Esophagus squamous epithelium (tissue), 5 donors: ENCODE data around the gene NHERF2. TPM values are rescaled to one million over a fixed set of nuclear protein-coding genes. Genes with fewer than 3 reads are reported as not detected.
"Not testable (repeated sequence)": the region's sequence is repeated elsewhere in the genome, so short reads cannot be mapped to it uniquely, and the experiment has no call there.

Experiments
- DNase-seq: peaks from one replicate; lab custom pipeline; 2025; lab: John Stamatoyannopoulos, UW
- H3K27ac ChIP-seq, 4 donors: fragments of 200-600 bp; sonication (generic); one replicate each; pipeline ENCODE4 v1.5.1; 2016 to 2019; ENCODE audit warnings: mild to moderate bottlenecking in 1 of 4
- H3K27me3 ChIP-seq, 4 donors: fragments of 200-600 bp; sonication (generic); 1 replicate in 3 of 4; 2 replicates in 1 of 4; pipeline versions ENCODE4 v1.5.1 to v1.6.0; 2017 to 2021; ENCODE audit warnings: antibody characterized with exemption in 1 of 4
- H3K36me3 ChIP-seq, 3 donors: fragments of 200-600 bp; sonication (generic); one replicate each; pipeline ENCODE4 v1.5.1; 2016 to 2019
- H3K4me1 ChIP-seq, 3 donors: fragments of 200-600 bp; sonication (generic); one replicate each; pipeline ENCODE4 v1.5.1; 2017 to 2019
- H3K4me3 ChIP-seq, 4 donors: fragments of 200-600 bp; sonication (generic); 1 replicate in 3 of 4; 2 replicates in 1 of 4; pipeline ENCODE4 v1.5.1; 2016 to 2019; ENCODE audit warnings: mild to moderate bottlenecking in 2 of 4, moderate library complexity in 1 of 4
- H3K9me3 ChIP-seq, 3 donors: fragments of 200-600 bp; sonication (generic); one replicate each; pipeline ENCODE4 v1.5.1; 2016 to 2019
- CTCF ChIP-seq, 6 experiments: fragments of 450-650 bp in 4 of 6; fragments of 200-600 bp in 2 of 6; sonication (generic) in 2 of 6; IDR thresholded peaks; one replicate each; pipeline ENCODE4 v1.5.1; 2016 to 2019; ENCODE audit warnings: antibody characterized with exemption in 6 of 6, mild to moderate bottlenecking in 4 of 6, moderate library complexity in 4 of 6
- POLR2A ChIP-seq, 4 donors: fragments of 450-650 bp; IDR thresholded peaks; one replicate each; pipeline ENCODE4 v1.6.1; 2017; ENCODE audit warnings: antibody characterized with exemption in 4 of 4, mild to moderate bottlenecking in 4 of 4, moderate library complexity in 3 of 4
- WGBS, 2 donors: methylation state at CpG; one replicate each; pipeline ENCODE4 v1.1.5; 2018; 5-methylcytosine and 5-hydroxymethylcytosine counted together
- intact Hi-C: fragments of 100-400 bp; cut with DNase I; formaldehyde crosslinking; loops from one replicate; pipeline ENCODE4 v1.15.0; 2022
- total RNA-seq, 4 donors: library from RNA; depleted of rRNA; stranded (reverse); fragments of >200 nt; gene quantifications; one replicate each; pipeline ENCODE4 v1.1.0, GENCODE V29; 2016
- donor health status: DM: yes; HTN: yes; CAD: no.

The NHERF2 gene
- total RNA-seq, 4 donors from 2014 or later: 11.6 to 31.7 (median 16.5) TPM

- intact Hi-C loops: no loop called here
- no peak for DNase-seq
- Histone ChIP-seq H3K4me1 (peaks cover 36 to 95% (median 50%) of the 10 kb centered on the region in 3 donors), H3K27ac (peak overlapping the region in 3 of 4 donors; percentile 32 to 89 (median 60)), H3K9me3 (no peaks in the 10 kb centered on the region), H3K27me3 (peaks cover 0 to 6% (median 0%) of the 10 kb centered on the region in 4 donors), H3K36me3 (peaks cover 0 to 6% (median 0%) of the 10 kb centered on the region in 3 donors), H3K4me3 (peak overlapping the region in 2 of 4 donors; percentile 16 to 70)
- 70 to 100% methylated on average over 2 of the region's 11 CpGs for WGBS, 2 donors
- no peak for TF ChIP-seq CTCF (IDR thresholded peaks at IDR 0.05)
- no peak for TF ChIP-seq POLR2A (IDR thresholded peaks at IDR 0.05)
These were observed 3.3 kb downstream of the NHERF2 start for GRCh38 chr16:2030036-2030435.

GRCh38 chr16:2031081-2031577 lies 4.4 kb downstream of the NHERF2 start:
- peaks cover 0 to 6% (median 0%) of the 10 kb centered on the region in 4 donors for H3K27me3 ChIP-seq
- peaks cover 0 to 6% (median 0%) of the 10 kb centered on the region in 3 donors for H3K36me3 ChIP-seq
- intact Hi-C loops: no loop called here
- no peaks in the 10 kb centered on the region for H3K9me3 ChIP-seq
- H3K4me1 ChIP-seq: peaks cover 47 to 95% (median 58%) of the 10 kb centered on the region in 3 donors
- TF ChIP-seq CTCF (IDR thresholded peaks at IDR 0.05): no peak
- no peak for TF ChIP-seq POLR2A (IDR thresholded peaks at IDR 0.05)
- H3K27ac ChIP-seq: peak overlapping the region; percentile 46 to 89 (median 68)
- H3K4me3 ChIP-seq: peak overlapping the region in 1 of 4 donors; percentile 7
- WGBS, 2 donors: 30 to 61% methylated on average over 5 to 9 of the region's 11 CpGs
- no peak for DNase-seq

GRCh38 chr16:2032285-2033056 lies 5.8 kb downstream of the NHERF2 start:
- peak overlapping the region in 3 of 4 donors; percentile 28 to 58 (median 38) for H3K4me3 ChIP-seq
- H3K27ac ChIP-seq: peak overlapping the region; percentile 76 to 92 (median 86)
- H3K4me1 ChIP-seq: peaks cover 57 to 97% (median 57%) of the 10 kb centered on the region in 3 donors
- peaks cover 0 to 12% (median 0%) of the 10 kb centered on the region in 3 donors for H3K36me3 ChIP-seq
- no peak for TF ChIP-seq POLR2A (IDR thresholded peaks at IDR 0.05)
- TF ChIP-seq CTCF (IDR thresholded peaks at IDR 0.05): no peak
- H3K27me3 ChIP-seq: peaks cover 0 to under 1% (median 0%) of the 10 kb centered on the region in 4 donors
- DNase-seq: no peak
- intact Hi-C loops: no loop called here
- 44 to 60% methylated on average over 2 to 4 of the region's 15 CpGs for WGBS, 2 donors
- no peaks in the 10 kb centered on the region for H3K9me3 ChIP-seq

- Histone ChIP-seq H3K27me3 (no peaks in the 10 kb centered on the region), H3K27ac (peak overlapping the region; percentile 76 to 92 (median 86)), H3K4me1 (peaks cover 48 to 97% (median 60%) of the 10 kb centered on the region in 3 donors), H3K36me3 (peaks cover 0 to 12% (median 0%) of the 10 kb centered on the region in 3 donors), H3K4me3 (peak overlapping the region; percentile 16 to 58 (median 33)), H3K9me3 (no peaks in the 10 kb centered on the region)
- intact Hi-C loops: no loop called here
- WGBS, 2 donors: 8 to 100% methylated on average over 1 to 9 of the region's 37 CpGs
- TF ChIP-seq CTCF (IDR thresholded peaks at IDR 0.05) (no peak), POLR2A (IDR thresholded peaks at IDR 0.05) (no peak)
- DNase-seq: no peak
These were observed 6.6 kb downstream of the NHERF2 start for GRCh38 chr16:2033057-2033908.

- H3K27ac ChIP-seq: peak overlapping the region; percentile 76 to 92 (median 86)
- H3K27me3 ChIP-seq, DNase-seq, intact Hi-C loops, H3K9me3 ChIP-seq: not testable (repeated sequence)
- peaks cover 50 to 97% (median 62%) of the 10 kb centered on the region in 3 donors for H3K4me1 ChIP-seq
- H3K36me3 ChIP-seq: peaks cover 0 to 12% (median 0%) of the 10 kb centered on the region in 3 donors
- peak overlapping the region; percentile 12 to 58 (median 33) for H3K4me3 ChIP-seq
- WGBS, 2 donors: 67 to 75% methylated on average over 4 to 7 of the region's 32 CpGs
These were observed 7.4 kb downstream of the NHERF2 start for GRCh38 chr16:2033909-2034695.
